GM18511 (cell line): ENCODE measurements around the gene LDLRAD1.
"Not testable (repeated sequence)": the region's sequence is repeated elsewhere in the genome, so short reads cannot be mapped to it uniquely, and the experiment has no call there.

Experiments used
- ATAC-seq: cut with Tn5 transposase; IDR thresholded peaks from one replicate; pipeline ENCODE4 v1.9.1; 2021; ENCODE audit warnings: mild to moderate bottlenecking, moderate library complexity; ENCODE audit not compliant: unreplicated experiment

Gene LDLRAD1

GRCh38 chr1:54017979-54018378 lies at the start of gene LDLRAD1:
TSS of gene LDLRAD1 (minus strand) at chr1:54018186. CDS start at chr1:54018112, 74 bp downstream.
- ATAC-seq = no peak

- ATAC-seq = no peak
These were observed 46.3 kb upstream of the LDLRAD1 start for GRCh38 chr1:54064299-54064698.

DNA sequence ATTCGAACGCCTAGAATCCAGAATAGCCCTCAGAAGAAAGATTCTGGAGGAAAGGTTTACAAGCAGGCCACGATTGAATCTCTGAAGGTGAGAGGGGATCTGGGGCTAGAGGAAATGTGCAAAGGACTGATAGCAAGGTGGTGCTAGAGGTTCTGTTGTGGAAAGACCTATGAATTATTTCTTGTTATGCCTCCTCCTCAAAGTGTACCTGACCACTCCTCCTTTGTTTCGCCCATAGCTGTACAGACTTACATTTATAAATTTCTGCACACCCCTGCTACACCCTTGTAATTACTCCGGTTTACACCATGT lies 36.4 kb upstream of the LDLRAD1 start:
- ATAC-seq = no peak

- peak; percentile 0 for ATAC-seq
These were observed 35.9 kb upstream of the LDLRAD1 start for GRCh38 chr1:54053745-54054437.

DNA sequence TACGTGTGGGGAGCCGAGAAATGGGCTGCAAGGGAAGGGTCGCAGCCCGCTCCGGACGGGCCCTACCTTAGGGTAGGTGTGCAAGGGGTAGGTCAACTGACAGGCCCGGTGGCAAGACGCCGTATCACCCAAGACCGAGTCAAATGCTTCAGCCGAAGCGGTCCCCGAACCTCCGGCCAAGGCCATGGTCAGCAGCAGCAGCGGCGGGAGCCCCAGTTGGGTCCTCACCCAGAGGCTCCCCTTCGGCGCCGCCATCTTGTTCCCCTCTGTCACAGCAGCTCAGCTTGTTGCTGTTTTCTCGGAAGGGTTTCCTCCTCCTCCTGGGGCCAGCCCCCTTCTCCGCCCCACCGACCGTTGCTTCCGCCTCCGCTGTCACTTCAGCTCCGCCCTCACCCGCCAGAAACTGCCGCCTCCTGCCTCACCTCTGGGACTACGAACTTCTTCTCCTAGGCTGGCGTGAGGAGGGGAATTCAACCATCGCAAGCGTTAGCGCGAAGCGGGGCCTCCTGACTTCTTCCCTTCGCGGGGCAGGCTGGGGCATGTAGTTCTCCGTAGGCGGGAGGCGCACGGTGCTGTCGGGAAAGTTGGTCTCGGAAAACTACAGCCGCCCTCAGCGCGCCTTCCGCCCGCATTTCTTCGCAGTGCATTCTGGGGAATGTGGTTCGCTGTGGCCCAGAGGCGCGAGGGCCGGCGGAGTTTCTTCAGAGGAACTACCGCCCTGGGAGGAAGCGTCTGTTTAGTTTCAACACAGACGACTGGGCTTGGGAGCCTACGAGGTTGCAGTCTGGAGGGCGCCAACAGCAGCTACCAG lies 35.2 kb upstream of the LDLRAD1 start, which contains the start of the genes TCEANC2 and TMEM59:
Gene TCEANC2 (plus strand): TSS at position 675 of the 811 bp plus-strand sequence. CDS start 815 bp downstream, outside the sequence.
Gene TMEM59 (minus strand): TSS at position 271 of the 811 bp plus-strand sequence. CDS start 16 bp downstream, at position 255.
- ATAC-seq = peak; percentile 90

GRCh38 chr1:54052431-54052933 lies 34.5 kb upstream of the LDLRAD1 start:
- peak; percentile 30 for ATAC-seq

GRCh38 chr1:54051933-54052430 lies 34.0 kb upstream of the LDLRAD1 start:
- no peak for ATAC-seq

DNA sequence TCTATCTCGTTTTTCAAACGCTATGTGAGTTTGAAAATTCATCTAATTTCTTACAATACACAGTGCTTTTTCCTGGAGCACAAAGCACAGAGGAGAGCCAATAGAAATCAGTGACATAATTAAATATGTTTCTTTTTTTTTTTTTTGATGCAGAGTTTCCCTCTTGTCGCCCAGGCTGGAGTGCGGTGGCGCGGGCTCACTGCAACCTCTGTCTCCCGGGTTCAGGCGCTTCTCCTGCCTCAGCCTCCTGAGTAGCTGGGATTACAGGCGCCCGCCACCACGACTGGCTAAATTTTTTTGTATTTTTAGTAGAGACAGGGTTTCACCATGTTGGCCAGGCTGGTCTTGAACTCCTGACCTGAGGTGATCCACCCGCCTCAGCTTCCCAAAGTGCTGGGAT lies 32.4 kb upstream of the LDLRAD1 start:
- not testable (repeated sequence) for ATAC-seq

DNA sequence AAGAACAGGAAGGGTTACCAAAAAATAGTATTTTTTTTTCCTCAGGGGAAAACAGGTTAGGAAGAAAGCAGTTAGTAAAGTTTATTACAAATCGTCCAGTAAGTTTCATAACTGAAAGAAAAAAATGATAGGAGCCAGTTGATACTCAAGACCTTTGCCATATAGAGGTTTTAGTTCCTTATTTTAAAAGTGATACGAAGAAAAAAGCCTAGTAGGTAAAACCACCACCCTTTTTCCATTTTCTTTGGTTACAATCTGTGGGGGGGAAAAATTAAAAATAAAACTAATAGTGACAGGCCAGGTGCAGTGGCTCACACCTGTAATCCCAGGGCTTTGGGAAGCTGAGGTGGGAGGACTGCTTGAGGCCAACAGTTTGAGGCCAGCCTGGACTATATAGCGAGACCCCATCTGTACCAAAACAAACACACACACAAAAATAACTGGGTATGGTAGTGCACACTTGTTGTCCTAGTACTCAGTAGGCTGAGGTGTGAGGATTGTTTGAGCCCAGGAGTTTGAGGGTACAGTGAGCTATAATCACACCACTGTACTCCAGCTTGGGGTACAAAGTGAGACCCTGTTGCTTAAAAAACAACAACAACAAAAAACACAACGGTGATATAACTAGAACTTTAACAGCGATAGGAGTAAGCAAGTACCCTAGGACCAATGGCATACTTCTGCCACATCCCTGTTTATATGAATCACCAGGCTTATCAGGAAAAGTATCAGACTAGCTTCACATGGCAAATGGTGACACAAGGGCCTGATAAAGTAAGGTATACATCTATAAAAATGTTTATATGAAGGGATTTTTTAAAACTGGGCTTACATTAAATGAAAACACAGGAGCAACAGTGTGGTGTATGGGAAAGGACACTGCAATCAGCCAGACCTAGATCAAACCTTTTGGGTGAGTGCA lies 29.7 kb upstream of the LDLRAD1 start:
- peak; percentile 66 for ATAC-seq

GRCh38 chr1:54046671-54047383 lies 28.8 kb upstream of the LDLRAD1 start:
- no peak for ATAC-seq

DNA sequence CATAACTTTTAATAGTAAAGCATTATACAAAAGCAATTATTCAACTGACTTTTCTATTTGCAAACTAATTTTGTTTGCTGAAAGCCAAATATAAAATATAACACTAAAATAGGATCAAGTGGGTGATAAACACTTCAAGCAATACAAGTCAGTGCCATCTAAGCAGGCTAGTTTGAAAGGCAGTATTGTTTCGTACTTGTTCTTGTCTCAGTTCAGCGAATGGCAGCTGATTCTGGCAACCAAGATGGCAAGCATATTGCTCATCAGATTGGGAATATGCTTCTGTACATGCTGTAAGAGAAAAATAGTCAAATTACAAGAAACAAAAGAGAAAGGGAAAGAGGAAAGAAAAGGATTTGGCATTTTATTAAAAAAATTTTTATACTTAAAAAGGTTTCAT lies 27.5 kb upstream of the LDLRAD1 start:
- ATAC-seq = no peak

DNA sequence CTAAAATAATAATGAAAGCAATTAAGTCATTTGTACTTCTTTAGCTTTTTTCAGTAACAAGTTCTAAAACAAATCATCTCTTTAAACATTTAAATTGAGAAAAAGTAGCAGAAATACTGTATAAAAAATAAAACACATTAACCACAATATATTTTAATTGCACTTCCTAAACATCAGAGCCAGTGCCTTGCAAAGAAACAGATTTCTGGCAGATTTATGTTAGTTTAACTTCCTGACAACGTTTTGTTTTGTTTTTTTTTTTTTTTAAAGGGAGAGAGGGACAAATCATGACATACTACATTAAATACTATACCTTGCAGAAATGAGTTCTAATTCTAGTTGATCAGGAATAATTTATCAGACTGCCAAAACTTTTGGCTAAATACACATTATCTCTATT lies 23.8 kb upstream of the LDLRAD1 start:
- no peak for ATAC-seq

DNA sequence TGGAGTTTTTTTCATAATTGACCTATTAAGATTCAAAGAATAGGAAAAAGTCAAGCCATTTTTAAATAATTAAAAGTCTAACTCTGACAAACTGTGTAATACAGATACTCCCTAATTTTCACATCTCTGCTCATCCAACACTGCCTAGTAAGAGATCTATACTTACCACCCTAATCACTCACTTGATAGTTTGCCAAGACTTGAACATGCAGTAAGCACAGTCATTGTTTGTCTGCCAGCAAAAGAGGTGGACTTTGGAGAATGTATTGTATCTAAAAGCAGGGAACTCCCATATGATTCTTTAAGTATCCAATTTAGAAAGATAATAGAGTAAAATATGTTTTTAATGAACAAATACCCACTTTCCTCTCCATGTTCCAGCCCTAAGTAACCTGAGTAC lies 19.5 kb upstream of the LDLRAD1 start:
- no peak for ATAC-seq

DNA sequence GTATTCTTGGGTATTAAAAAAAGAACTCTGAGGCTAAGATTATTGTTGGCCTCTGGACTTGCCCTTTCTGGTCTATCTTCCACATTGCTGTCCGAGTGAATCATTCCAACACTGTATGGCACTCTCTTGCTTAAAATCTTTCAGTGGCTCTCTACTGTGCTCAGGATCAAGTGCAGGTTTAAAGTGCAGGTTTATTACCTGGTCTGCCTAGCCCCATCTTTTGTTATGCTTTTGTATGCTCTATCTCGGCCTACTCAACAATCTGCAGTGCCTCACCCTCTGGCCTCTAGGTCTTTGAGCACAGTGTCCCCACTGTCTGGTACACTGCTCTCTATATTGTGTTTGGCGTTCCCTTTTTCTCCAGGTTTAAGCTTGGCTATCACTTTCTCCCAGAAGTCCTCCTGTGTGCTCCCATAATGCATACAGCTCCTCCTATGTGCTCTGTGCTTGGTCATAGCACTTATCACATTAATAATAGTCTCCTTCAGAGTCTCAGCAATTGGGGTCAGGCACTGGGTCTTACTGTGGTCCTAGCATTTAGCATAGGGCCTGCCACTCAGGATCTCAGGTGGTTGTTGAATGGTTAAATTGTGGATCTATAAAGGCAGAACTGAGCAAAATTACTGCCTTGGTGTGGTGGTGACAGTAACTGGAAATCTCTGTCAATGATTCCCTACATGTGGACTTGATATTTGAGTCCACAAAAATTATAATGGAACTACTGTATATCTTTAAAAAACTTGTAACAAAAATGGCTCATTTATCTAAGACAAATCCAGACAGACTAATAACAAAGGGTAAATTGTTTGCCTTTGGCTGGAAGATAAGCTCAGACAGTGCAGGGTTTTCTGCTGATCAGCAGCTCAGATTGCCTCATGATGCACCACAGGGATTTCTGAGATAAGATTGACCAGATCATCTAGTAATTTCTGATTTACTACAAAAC lies 10.6 kb upstream of the LDLRAD1 start:
- no peak for ATAC-seq

DNA sequence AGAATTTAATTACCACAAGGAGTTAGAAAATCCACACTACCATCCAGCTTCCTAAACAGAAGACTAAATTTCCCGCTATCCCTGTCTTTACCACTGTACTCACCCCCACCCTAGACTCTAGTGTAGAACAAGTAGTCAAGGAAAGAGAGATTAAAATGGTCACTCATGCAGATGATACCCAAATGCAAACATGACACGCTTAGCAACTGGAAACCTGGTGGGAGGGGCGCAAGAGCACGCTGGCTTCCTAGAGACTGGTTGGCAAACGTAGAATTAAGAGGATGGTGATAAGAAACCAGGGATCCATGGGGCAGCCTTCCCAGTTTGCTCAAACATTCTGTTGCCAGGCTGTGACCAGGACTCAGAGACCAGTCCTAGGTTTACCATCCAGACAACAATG lies 9.9 kb upstream of the LDLRAD1 start:
- no peak for ATAC-seq

GRCh38 chr1:54024811-54025210 lies 6.8 kb upstream of the LDLRAD1 start:
- not testable (repeated sequence) for ATAC-seq

GRCh38 chr1:54024358-54024757 lies 6.4 kb upstream of the LDLRAD1 start:
- ATAC-seq = no peak

DNA sequence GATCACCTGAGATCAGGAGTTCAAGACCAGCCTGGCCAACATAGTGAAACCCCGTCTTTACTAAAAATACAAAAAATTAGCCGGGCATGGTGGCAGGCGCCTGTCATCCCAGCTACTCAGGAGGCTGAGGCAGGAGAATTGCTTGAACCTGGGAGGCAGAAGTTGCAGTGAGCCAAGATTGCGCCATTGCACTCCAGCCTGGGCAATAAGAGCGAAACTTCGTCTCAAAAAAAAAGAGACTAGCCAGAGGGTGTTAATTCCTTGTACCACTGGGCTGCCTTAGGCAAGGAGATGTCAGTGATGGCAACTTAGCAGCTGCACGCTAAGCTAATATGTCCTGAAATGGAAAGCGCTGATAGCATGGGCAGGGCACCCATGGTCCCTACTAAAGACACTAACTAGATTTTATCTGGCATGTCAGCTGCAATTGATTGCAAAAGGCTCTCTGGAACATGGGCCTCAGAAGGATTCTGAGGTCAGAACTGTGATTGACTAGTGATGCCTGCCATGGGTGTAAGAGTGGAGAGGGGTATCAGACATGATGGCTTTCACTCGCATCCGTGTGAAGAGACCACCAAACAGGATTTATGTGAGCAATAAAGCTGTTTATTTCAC lies 1.7 kb upstream of the LDLRAD1 start:
- not testable (repeated sequence) for ATAC-seq
